ENCODE data around the gene LSAMP. TPM values are rescaled to one million over a fixed set of nuclear protein-coding genes. Genes with fewer than 3 reads are reported as not detected.

LSAMP gene
- total RNA-seq, 6 experiments from 2014 or later = under 0.01 to 0.22 (median 0.12) TPM; not detected in 1

GRCh38 chr3:116238846-116239565, 206.3 kb downstream of the LSAMP start:
- TF ChIP-seq CTCF (IDR thresholded peaks at IDR 0.05) (no peak), POLR2A (IDR thresholded peaks at IDR 0.05) (no peak)
- 5% methylated on average over 2 of the region's 2 CpGs for WGBS (ENCODE audit: insufficient coverage, low coverage, low lambda C conversion rate, missing lambda C conversion rate)
- intact Hi-C loops (cut with DNase I) = no loop called here
- H3K27ac ChIP-seq = no peak overlapping the region
- no peaks in the 10 kb centered on the region for H3K9me3 ChIP-seq
- DNase-seq (no peak), ATAC-seq (no peak)
- no peaks in the 10 kb centered on the region for H3K4me1 ChIP-seq
- H3K4me3 ChIP-seq = no peak overlapping the region
- no peaks in the 10 kb centered on the region for H3K36me3 ChIP-seq
- no peaks in the 10 kb centered on the region for H3K27me3 ChIP-seq

- Histone ChIP-seq H3K27ac (no peak overlapping the region), H3K27me3 (no peaks in the 10 kb centered on the region), H3K4me1 (no peaks in the 10 kb centered on the region), H3K4me3 (no peak overlapping the region), H3K9me3 (no peaks in the 10 kb centered on the region), H3K36me3 (no peaks in the 10 kb centered on the region)
- intact Hi-C loops (cut with DNase I) = no loop called here
- ATAC-seq = no peak
- no peak for TF ChIP-seq CTCF (IDR thresholded peaks at IDR 0.05)
- TF ChIP-seq POLR2A (IDR thresholded peaks at IDR 0.05) = no peak
- 35% methylated on average over 4 of the region's 4 CpGs for WGBS (ENCODE audit: insufficient coverage, low coverage, low lambda C conversion rate, missing lambda C conversion rate)
- DNase-seq = no peak
Observed at GRCh38 chr3:116233711-116234357, 211.5 kb downstream of the LSAMP start.

GRCh38 chr3:116230431-116231020, 214.8 kb downstream of the LSAMP start:
- Histone ChIP-seq H3K9me3 (no peaks in the 10 kb centered on the region), H3K4me3 (no peak overlapping the region), H3K27ac (no peak overlapping the region), H3K4me1 (no peaks in the 10 kb centered on the region), H3K27me3 (no peaks in the 10 kb centered on the region), H3K36me3 (no peaks in the 10 kb centered on the region)
- WGBS (ENCODE audit: insufficient coverage, low coverage, low lambda C conversion rate, missing lambda C conversion rate) = 53% methylated on average over 5 of the region's 5 CpGs
- TF ChIP-seq CTCF (IDR thresholded peaks at IDR 0.05) = no peak
- no peak for TF ChIP-seq POLR2A (IDR thresholded peaks at IDR 0.05)
- no peak for ATAC-seq
- intact Hi-C loops (cut with DNase I) = no loop called here
- DNase-seq = no peak

GRCh38 chr3:116226266-116226665, 219.0 kb downstream of the LSAMP start:
- Histone ChIP-seq H3K36me3 (no peaks in the 10 kb centered on the region), H3K4me1 (no peaks in the 10 kb centered on the region), H3K9me3 (no peaks in the 10 kb centered on the region), H3K27ac (no peak overlapping the region), H3K27me3 (no peaks in the 10 kb centered on the region), H3K4me3 (no peak overlapping the region)
- TF ChIP-seq POLR2A (IDR thresholded peaks at IDR 0.05) = no peak
- no peak for TF ChIP-seq CTCF (IDR thresholded peaks at IDR 0.05)
- ATAC-seq (no peak), DNase-seq (no peak)
- 15% methylated on average over 1 of the region's 1 CpG for WGBS (ENCODE audit: insufficient coverage, low coverage, low lambda C conversion rate, missing lambda C conversion rate)
- intact Hi-C loops (cut with DNase I) = no loop called here
